Neural crest cell (in vitro differentiated cells): ENCODE results near the gene TXNRD1. TPM values are rescaled to one million over a fixed set of nuclear protein-coding genes. Genes with fewer than 3 reads are reported as not detected.

Experiments
- DNase-seq: peaks from one replicate; pipeline ENCODE4 v3.0.0; 2021; ENCODE audit warnings: low read depth, mixed read lengths, low spot score
- H3K27ac Mint-ChIP-seq: one replicate; pipeline ENCODE4 v1.8.0; 2021; ENCODE audit warnings: mild to moderate bottlenecking, mixed read lengths; ENCODE audit not compliant: unreplicated experiment
- H3K27me3 Mint-ChIP-seq: 2 replicates; pipeline ENCODE4 v1.8.0; 2021; ENCODE audit warnings: low read depth, mild to moderate bottlenecking, mixed read lengths
- H3K36me3 Mint-ChIP-seq: 2 replicates; pipeline ENCODE4 v1.8.0; 2021; ENCODE audit warnings: low read depth, mild to moderate bottlenecking, mixed read lengths
- H3K4me1 Mint-ChIP-seq: 2 replicates; pipeline ENCODE4 v1.8.0; 2021; ENCODE audit warnings: mixed read lengths
- H3K4me3 Mint-ChIP-seq: one replicate; pipeline ENCODE4 v1.8.0; 2021; ENCODE audit warnings: mild to moderate bottlenecking, mixed read lengths
- H3K9me3 Mint-ChIP-seq: 2 replicates; pipeline ENCODE4 v1.8.0; 2021; ENCODE audit warnings: mixed read lengths
- total RNA-seq: library from RNA; stranded (reverse); gene quantifications from 2 replicates; pipeline ENCODE4 v1.2.1, GENCODE V29; 2021
- TF ChIP-seq, protein P1 (sequence below): fragments of 200-600 bp; sonication (generic); conservative IDR thresholded peaks from 2 replicates; pipeline ENCODE4 v1.5.0; 2021; ENCODE audit warnings: antibody characterized with exemption, mild to moderate bottlenecking

Gene TXNRD1
- total RNA-seq, 1 donor from 2014 or later, result 105 TPM

DNA sequence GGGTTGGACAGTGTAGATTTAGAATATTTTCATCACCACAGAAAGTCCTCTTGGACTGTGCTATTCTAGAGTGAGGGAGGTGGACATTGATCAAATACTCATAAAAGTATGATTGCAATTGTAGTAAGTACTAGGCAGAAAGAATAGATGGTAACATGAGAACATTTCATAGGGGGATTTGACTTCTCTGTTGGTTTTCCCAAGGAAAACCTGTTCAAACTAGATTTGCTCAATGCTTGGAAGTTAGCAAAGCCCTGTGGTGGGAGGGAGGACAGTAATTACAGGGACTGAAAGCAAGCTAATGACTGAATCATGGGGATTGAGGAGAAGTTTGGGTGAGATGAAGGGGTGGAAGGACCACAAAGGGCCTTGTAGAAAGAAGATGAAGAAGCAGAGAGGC lies 63.6 kb downstream of the TXNRD1 start:
- Mint-ChIP-seq H3K4me1 (peaks cover 9% of the 10 kb centered on the region), H3K27ac (no peak overlapping the region), H3K27me3 (no peaks in the 10 kb centered on the region), H3K36me3 (no peaks in the 10 kb centered on the region), H3K9me3 (no peaks in the 10 kb centered on the region), H3K4me3 (no peak overlapping the region)
- TF ChIP-seq, protein P1, sequence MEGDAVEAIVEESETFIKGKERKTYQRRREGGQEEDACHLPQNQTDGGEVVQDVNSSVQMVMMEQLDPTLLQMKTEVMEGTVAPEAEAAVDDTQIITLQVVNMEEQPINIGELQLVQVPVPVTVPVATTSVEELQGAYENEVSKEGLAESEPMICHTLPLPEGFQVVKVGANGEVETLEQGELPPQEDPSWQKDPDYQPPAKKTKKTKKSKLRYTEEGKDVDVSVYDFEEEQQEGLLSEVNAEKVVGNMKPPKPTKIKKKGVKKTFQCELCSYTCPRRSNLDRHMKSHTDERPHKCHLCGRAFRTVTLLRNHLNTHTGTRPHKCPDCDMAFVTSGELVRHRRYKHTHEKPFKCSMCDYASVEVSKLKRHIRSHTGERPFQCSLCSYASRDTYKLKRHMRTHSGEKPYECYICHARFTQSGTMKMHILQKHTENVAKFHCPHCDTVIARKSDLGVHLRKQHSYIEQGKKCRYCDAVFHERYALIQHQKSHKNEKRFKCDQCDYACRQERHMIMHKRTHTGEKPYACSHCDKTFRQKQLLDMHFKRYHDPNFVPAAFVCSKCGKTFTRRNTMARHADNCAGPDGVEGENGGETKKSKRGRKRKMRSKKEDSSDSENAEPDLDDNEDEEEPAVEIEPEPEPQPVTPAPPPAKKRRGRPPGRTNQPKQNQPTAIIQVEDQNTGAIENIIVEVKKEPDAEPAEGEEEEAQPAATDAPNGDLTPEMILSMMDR, result no peak
- no peak for DNase-seq

DNA sequence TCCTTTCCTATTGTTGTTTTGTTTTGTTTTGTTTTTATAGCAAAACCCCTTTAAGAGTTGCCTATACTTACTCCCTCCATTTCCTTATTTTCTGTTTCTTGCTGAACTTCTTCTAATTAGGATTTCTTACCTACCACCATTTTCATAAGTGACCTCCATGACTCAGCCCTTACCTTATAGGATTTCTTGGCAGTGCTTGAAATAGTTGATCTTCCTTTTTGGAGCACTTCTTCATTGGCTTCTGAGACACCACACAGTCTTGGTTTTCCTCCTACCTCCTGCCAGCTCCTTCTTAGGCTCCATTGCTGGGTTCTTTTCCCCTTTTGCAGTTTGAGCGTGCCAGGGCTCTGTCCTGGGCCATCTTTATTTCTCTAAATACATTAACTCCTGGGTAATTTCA lies 64.5 kb downstream of the TXNRD1 start:
- no peaks in the 10 kb centered on the region for H3K9me3 Mint-ChIP-seq
- DNase-seq, result no peak
- no peaks in the 10 kb centered on the region for H3K36me3 Mint-ChIP-seq
- TF ChIP-seq, protein P1, result no peak
- no peak overlapping the region for H3K4me3 Mint-ChIP-seq
- no peaks in the 10 kb centered on the region for H3K27me3 Mint-ChIP-seq
- H3K4me1 Mint-ChIP-seq, result peaks cover 9% of the 10 kb centered on the region
- no peak overlapping the region for H3K27ac Mint-ChIP-seq

DNA sequence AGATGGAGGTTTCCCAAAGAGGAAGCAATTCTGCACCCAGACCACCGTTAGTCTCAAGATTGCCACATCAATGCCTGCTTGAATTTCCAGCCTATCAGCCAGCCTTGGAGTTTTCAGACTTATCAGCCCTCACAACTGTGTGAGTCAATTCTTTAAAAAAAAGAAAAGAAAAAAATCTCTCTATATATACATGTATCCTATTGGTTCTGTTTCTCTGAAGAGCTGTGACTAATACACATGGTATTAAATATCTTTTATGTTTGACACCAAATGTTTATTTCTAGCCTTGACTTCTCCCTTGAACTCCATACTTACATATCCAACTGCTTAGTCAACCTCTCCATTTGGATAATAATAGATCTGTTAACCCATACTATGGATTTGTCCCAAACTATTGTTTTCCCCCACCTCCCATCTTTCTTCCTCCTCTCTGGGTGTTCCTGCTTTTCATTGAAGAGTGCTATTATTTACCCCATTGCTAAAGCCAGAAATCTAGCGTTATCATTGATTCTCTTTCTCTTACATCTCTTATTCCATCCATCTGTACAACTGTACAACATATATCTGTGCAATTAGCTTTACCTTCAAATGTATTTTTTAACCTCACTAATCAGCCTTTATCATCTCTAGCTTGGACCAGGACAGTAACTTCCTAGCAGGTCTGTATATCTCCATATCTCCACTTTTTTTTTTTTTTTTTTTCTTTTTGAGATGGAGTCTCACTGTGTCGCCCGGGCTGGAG lies 65.3 kb downstream of the TXNRD1 start:
- Mint-ChIP-seq H3K4me3 (no peak overlapping the region), H3K36me3 (no peaks in the 10 kb centered on the region), H3K27ac (no peak overlapping the region), H3K27me3 (no peaks in the 10 kb centered on the region), H3K9me3 (no peaks in the 10 kb centered on the region), H3K4me1 (peaks cover 14% of the 10 kb centered on the region)
- TF ChIP-seq, protein P1, result no peak
- DNase-seq, result no peak

DNA sequence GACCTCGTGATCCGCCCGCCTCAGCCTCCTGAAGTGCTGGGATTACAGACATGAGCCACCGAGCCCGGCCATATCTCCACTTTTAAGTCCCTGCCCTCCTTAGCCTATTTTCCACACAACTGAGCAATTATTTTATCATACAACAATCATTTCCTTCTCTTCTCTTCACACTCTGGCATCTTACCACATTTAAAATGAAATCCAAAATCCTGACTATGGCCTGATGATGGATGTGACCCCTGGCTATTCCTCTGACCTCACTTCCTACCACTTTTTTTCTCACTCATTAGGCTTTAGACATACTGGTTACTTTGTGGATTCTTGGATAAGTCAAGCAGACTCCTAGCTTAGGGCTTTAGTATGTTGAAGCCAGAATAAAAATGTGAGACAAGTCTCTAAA lies 66.1 kb downstream of the TXNRD1 start:
- H3K27ac Mint-ChIP-seq, result no peak overlapping the region

DNA sequence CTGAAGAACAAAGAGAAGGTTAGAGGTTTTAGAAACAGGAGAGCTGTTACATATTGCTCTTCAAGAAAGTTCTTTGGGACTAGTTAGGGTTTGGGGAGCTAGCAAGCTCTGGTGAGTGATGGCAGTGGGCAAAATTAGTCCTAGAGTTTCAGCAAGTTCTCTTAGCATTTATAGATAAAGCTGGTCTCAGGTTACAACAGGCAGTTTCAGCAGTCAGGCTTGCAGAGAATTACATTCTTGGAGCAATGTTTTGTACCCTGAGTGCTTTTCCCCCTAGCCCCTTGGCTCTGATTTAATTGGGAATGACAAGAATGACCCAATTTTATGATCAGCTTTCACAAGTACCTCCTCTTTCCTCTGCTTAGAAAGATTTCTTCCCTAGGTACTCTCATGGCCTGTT lies 66.5 kb downstream of the TXNRD1 start:
- no peaks in the 10 kb centered on the region for H3K27me3 Mint-ChIP-seq
- H3K4me1 Mint-ChIP-seq, result peaks cover 25% of the 10 kb centered on the region
- no peaks in the 10 kb centered on the region for H3K9me3 Mint-ChIP-seq
- H3K4me3 Mint-ChIP-seq, result no peak overlapping the region
- DNase-seq, result no peak
- TF ChIP-seq, protein P1, result no peak
- H3K36me3 Mint-ChIP-seq, result no peaks in the 10 kb centered on the region
- H3K27ac Mint-ChIP-seq, result no peak overlapping the region

More for the DNA sequence above, 66.1 kb downstream of the TXNRD1 start:
- peaks cover 22% of the 10 kb centered on the region for H3K4me1 Mint-ChIP-seq
- TF ChIP-seq, protein P1, result no peak
- no peaks in the 10 kb centered on the region for H3K27me3 Mint-ChIP-seq
- no peaks in the 10 kb centered on the region for H3K36me3 Mint-ChIP-seq
- no peak for DNase-seq
- no peak overlapping the region for H3K4me3 Mint-ChIP-seq
- no peaks in the 10 kb centered on the region for H3K9me3 Mint-ChIP-seq
